H1 (cell line): Measurements from ENCODE around the gene ASAP2. TPM values are rescaled to one million over a fixed set of nuclear protein-coding genes. Genes with fewer than 3 reads are reported as not detected.

Experiments
- CHD1 ChIP-seq: IDR thresholded peaks from 2 replicates; pipeline ENCODE4 v1.6.1; 2012; ENCODE audit warnings: low read depth, low read length, improper control_type of control experiment
- KDM4A ChIP-seq: IDR thresholded peaks from one replicate; pipeline ENCODE4 v1.7.1; 2012; ENCODE audit warnings: low read depth, mild to moderate bottlenecking, moderate library complexity, low read length, inconsistent platforms; ENCODE audit not compliant: severe bottlenecking
- NRF1 ChIP-seq: IDR thresholded peaks from 2 replicates; pipeline ENCODE4 v1.6.1; 2011; ENCODE audit warnings: mild to moderate bottlenecking, low read depth, low read length, improper control_type of control experiment
- polyA plus RNA-seq, 7 experiments: library from polyadenylated mRNA; depleted of rRNA in 3 of 7; stranded (reverse) in 5 of 7; unstranded in 2 of 7; fragments of >200 nt in 5 of 7; fragments of 200-250 nt in 2 of 7; gene quantifications; 1 replicate in 5 of 7; 2 replicates in 1 of 7; 4 replicates in 1 of 7; pipeline versions ENCODE4 v1.2.1 to v1.2.3, GENCODE V29; 2011 to 2013; ENCODE audit warnings: missing spikeins in 2 of 7, mixed read lengths in 2 of 7
- total RNA-seq: library from RNA; stranded (reverse); fragmentation: NEBNext Ultra II Directional; extraction: Animal tissue kit (Norgen Biotek cat#: 25700); gene quantifications from 2 replicates; pipeline ENCODE4 v1.2.1, GENCODE V29; 2021
- TF ChIP-seq, protein P1 (sequence below): fragments of 300-600 bp; sonication (generic); IDR thresholded peaks from 2 replicates; pipeline ENCODE4 v1.7.1; 2012; ENCODE audit warnings: low read length, moderate library complexity, mild to moderate bottlenecking, inconsistent platforms; ENCODE audit not compliant: insufficient replicate concordance

ASAP2 gene
- total and polyA plus RNA-seq, 2 of the 8 experiments (the other 6 are each of a cell fraction or from before 2014, with no cell fraction given) = 10.2 to 18.7 TPM

DNA sequence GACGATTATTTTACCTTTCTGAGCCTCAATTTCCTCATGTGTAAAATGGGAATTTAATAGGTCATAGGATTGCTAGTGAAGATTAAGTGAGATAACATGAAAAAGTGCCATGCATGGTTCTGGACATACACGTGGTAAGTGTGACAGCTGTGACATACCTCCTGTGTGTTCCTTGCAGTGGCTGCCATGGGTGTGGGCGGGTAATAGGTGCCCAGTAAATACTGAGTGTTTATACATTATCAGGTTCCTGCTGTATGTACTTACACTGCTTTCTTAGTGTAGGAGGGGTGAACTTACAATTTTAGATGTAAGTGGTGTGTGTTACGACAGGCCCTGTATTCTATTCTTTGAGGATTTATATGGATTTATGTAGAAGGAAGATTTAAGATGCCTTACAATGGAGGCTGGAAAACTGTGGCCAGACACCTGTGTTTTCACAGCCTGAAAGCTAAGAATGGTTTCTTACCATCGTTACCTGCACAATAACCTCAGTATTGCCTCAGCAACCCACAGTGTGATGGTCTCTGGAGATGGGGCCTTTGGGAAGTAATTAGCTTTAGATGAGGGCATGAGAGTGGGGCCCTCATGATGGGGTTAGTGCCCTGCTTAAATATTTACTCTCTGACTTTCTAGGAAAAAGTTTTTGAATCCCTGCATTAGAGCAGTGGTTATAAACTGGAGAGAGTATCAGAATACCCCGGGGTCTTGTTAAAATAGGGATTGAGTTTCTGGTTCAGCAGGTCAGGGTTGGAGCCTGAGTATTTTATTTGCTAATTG is 78.1 kb downstream of the ASAP2 start (continued):
- TF ChIP-seq, protein P1, sequence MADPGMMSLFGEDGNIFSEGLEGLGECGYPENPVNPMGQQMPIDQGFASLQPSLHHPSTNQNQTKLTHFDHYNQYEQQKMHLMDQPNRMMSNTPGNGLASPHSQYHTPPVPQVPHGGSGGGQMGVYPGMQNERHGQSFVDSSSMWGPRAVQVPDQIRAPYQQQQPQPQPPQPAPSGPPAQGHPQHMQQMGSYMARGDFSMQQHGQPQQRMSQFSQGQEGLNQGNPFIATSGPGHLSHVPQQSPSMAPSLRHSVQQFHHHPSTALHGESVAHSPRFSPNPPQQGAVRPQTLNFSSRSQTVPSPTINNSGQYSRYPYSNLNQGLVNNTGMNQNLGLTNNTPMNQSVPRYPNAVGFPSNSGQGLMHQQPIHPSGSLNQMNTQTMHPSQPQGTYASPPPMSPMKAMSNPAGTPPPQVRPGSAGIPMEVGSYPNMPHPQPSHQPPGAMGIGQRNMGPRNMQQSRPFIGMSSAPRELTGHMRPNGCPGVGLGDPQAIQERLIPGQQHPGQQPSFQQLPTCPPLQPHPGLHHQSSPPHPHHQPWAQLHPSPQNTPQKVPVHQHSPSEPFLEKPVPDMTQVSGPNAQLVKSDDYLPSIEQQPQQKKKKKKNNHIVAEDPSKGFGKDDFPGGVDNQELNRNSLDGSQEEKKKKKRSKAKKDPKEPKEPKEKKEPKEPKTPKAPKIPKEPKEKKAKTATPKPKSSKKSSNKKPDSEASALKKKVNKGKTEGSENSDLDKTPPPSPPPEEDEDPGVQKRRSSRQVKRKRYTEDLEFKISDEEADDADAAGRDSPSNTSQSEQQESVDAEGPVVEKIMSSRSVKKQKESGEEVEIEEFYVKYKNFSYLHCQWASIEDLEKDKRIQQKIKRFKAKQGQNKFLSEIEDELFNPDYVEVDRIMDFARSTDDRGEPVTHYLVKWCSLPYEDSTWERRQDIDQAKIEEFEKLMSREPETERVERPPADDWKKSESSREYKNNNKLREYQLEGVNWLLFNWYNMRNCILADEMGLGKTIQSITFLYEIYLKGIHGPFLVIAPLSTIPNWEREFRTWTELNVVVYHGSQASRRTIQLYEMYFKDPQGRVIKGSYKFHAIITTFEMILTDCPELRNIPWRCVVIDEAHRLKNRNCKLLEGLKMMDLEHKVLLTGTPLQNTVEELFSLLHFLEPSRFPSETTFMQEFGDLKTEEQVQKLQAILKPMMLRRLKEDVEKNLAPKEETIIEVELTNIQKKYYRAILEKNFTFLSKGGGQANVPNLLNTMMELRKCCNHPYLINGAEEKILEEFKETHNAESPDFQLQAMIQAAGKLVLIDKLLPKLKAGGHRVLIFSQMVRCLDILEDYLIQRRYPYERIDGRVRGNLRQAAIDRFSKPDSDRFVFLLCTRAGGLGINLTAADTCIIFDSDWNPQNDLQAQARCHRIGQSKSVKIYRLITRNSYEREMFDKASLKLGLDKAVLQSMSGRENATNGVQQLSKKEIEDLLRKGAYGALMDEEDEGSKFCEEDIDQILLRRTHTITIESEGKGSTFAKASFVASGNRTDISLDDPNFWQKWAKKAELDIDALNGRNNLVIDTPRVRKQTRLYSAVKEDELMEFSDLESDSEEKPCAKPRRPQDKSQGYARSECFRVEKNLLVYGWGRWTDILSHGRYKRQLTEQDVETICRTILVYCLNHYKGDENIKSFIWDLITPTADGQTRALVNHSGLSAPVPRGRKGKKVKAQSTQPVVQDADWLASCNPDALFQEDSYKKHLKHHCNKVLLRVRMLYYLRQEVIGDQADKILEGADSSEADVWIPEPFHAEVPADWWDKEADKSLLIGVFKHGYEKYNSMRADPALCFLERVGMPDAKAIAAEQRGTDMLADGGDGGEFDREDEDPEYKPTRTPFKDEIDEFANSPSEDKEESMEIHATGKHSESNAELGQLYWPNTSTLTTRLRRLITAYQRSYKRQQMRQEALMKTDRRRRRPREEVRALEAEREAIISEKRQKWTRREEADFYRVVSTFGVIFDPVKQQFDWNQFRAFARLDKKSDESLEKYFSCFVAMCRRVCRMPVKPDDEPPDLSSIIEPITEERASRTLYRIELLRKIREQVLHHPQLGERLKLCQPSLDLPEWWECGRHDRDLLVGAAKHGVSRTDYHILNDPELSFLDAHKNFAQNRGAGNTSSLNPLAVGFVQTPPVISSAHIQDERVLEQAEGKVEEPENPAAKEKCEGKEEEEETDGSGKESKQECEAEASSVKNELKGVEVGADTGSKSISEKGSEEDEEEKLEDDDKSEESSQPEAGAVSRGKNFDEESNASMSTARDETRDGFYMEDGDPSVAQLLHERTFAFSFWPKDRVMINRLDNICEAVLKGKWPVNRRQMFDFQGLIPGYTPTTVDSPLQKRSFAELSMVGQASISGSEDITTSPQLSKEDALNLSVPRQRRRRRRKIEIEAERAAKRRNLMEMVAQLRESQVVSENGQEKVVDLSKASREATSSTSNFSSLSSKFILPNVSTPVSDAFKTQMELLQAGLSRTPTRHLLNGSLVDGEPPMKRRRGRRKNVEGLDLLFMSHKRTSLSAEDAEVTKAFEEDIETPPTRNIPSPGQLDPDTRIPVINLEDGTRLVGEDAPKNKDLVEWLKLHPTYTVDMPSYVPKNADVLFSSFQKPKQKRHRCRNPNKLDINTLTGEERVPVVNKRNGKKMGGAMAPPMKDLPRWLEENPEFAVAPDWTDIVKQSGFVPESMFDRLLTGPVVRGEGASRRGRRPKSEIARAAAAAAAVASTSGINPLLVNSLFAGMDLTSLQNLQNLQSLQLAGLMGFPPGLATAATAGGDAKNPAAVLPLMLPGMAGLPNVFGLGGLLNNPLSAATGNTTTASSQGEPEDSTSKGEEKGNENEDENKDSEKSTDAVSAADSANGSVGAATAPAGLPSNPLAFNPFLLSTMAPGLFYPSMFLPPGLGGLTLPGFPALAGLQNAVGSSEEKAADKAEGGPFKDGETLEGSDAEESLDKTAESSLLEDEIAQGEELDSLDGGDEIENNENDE = no peak
- no peak for TF ChIP-seq CHD1
- TF ChIP-seq KDM4A = no peak
- no peak for TF ChIP-seq NRF1
